IMR-90 (cell line): ENCODE results near the gene CLDN18. TPM values are rescaled to one million over a fixed set of nuclear protein-coding genes. Genes with fewer than 3 reads are reported as not detected.

ENCODE experiments used
- ATAC-seq: fragments of 200-7000 bp; cut with Tn5 transposase; 2 replicates; pipeline ENCODE4 v1.9.1; 2020; ENCODE audit warnings: low read depth, mild to moderate bottlenecking, moderate library complexity
- BruUV-seq: library from RNA; stranded (reverse); fragments of 400-500 nt; replicated peaks from 2 replicates; lab custom pipeline; 2021; lab: Mats Ljungman, UMichigan
- CTCF ChIA-PET: fragments of 300-600 bp; formaldehyde crosslinking; extraction: SDS; loops from one replicate; lab custom pipeline; 2021; ENCODE audit warnings: antibody characterized with exemption; lab: Yijun Ruan, JAX
- POLR2A ChIA-PET: fragments of 300-600 bp; sonication (Branson Sonifier 250); formaldehyde crosslinking; loops from one replicate; lab custom pipeline; 2022; ENCODE audit warnings: antibody characterized with exemption; ENCODE audit not compliant: unreplicated experiment; lab: Charles Lee
- DNase-seq: peaks from one replicate; pipeline ENCODE4 v3.0.0; 2013
- H2AFZ ChIP-seq: replicated peaks from 2 replicates; pipeline ENCODE3; 2013; ENCODE audit warnings: low read length, mild to moderate bottlenecking; ENCODE audit not compliant: poor library complexity
- H2AK5ac ChIP-seq: 2 replicates; pipeline ENCODE4 v1.6.1; 2013; ENCODE audit warnings: low read depth, low read length, inconsistent platforms
- H2AK9ac ChIP-seq: replicated peaks from 2 replicates; pipeline ENCODE3; 2013; ENCODE audit warnings: mild to moderate bottlenecking, low read depth, low read length, moderate library complexity; ENCODE audit not compliant: poor library complexity
- H2BK120ac ChIP-seq: 2 replicates; pipeline ENCODE4 v1.6.1; 2013; ENCODE audit warnings: low read depth, low read length, inconsistent platforms
- H2BK15ac ChIP-seq: 3 replicates; pipeline ENCODE4 v1.6.1; 2013; ENCODE audit warnings: low read depth, low read length, inconsistent platforms
- H2BK20ac ChIP-seq: 2 replicates; pipeline ENCODE4 v1.6.1; 2013; ENCODE audit warnings: low read depth, mild to moderate bottlenecking, inconsistent platforms, low read length, moderate library complexity
- H2BK5ac ChIP-seq: 2 replicates; pipeline ENCODE4 v1.6.1; 2013; ENCODE audit warnings: mild to moderate bottlenecking, low read depth, low read length, inconsistent platforms; ENCODE audit not compliant: poor library complexity, severe bottlenecking
- H3K14ac ChIP-seq: replicated peaks from 2 replicates; pipeline ENCODE4 v1.6.1; 2013; ENCODE audit warnings: low read depth, low read length, inconsistent platforms
- H3K18ac ChIP-seq: 2 replicates; pipeline ENCODE4 v1.6.1; 2013; ENCODE audit warnings: low read depth, low read length, control low read depth
- H3K23ac ChIP-seq: 2 replicates; pipeline ENCODE4 v1.6.1; 2013; ENCODE audit warnings: low read depth, low read length, inconsistent platforms
- H3K27ac ChIP-seq: 2 replicates; pipeline ENCODE4 v1.5.1; 2013; ENCODE audit warnings: mild to moderate bottlenecking, control low read depth, low read length; ENCODE audit not compliant: insufficient read depth
- H3K27me3 ChIP-seq: 2 replicates; pipeline ENCODE4 v1.6.1; 2013; ENCODE audit warnings: low read length; ENCODE audit not compliant: control insufficient read depth, insufficient read depth
- H3K36me3 ChIP-seq: 2 replicates; pipeline ENCODE4 v1.6.1; 2013; ENCODE audit warnings: low read length, mixed read lengths; ENCODE audit not compliant: control insufficient read depth, insufficient read depth
- H3K4ac ChIP-seq: 2 replicates; pipeline ENCODE4 v1.6.1; 2013; ENCODE audit warnings: low read depth, low read length, inconsistent platforms
- H3K4me1 ChIP-seq: 2 replicates; pipeline ENCODE4 v1.6.1; 2013; ENCODE audit warnings: low read length, mixed read lengths; ENCODE audit not compliant: control insufficient read depth, insufficient read depth
- H3K4me2 ChIP-seq: 2 replicates; pipeline ENCODE4 v1.6.1; 2013; ENCODE audit warnings: low read depth, mild to moderate bottlenecking, control low read depth, low read length, moderate library complexity
- H3K4me3 ChIP-seq: 2 replicates; pipeline ENCODE4 v1.5.1; 2013; ENCODE audit warnings: low read depth, mild to moderate bottlenecking, control low read depth, low read length, moderate library complexity; ENCODE audit not compliant: insufficient read depth
- H3K56ac ChIP-seq: 2 replicates; pipeline ENCODE4 v1.6.1; 2013; ENCODE audit warnings: low read length, inconsistent platforms; ENCODE audit not compliant: insufficient read depth; ENCODE audit errors: extremely low read depth
- H3K79me1 ChIP-seq, 2 experiments: 2 replicates each; pipeline ENCODE4 v1.6.1; 2013; ENCODE audit warnings: low read length in 2 of 2, inconsistent platforms in 1 of 2, low read depth in 1 of 2
- H3K9ac ChIP-seq: 2 replicates; pipeline ENCODE4 v1.6.1; 2013; ENCODE audit warnings: low read depth, low read length, control low read depth
- H3K9me1 ChIP-seq: 2 replicates; pipeline ENCODE4 v1.6.1; 2013; ENCODE audit warnings: low read length, inconsistent platforms; ENCODE audit not compliant: insufficient read depth
- H3K9me3 ChIP-seq: 2 replicates; pipeline ENCODE4 v1.6.1; 2013; ENCODE audit warnings: low read length; ENCODE audit not compliant: control insufficient read depth, insufficient read depth
- H4K20me1 ChIP-seq: 2 replicates; pipeline ENCODE4 v1.6.1; 2013; ENCODE audit warnings: low read length, inconsistent platforms; ENCODE audit not compliant: insufficient read depth
- H4K5ac ChIP-seq: 2 replicates; pipeline ENCODE4 v1.6.1; 2013; ENCODE audit warnings: mild to moderate bottlenecking, low read depth, low read length, control low read depth
- H4K8ac ChIP-seq, 2 experiments: 2 replicates each; pipeline ENCODE4 v1.6.1; 2013; ENCODE audit warnings: low read depth in 2 of 2, low read length in 2 of 2, control low read depth in 1 of 2, inconsistent platforms in 1 of 2
- H4K91ac ChIP-seq: 2 replicates; pipeline ENCODE4 v1.6.1; 2013; ENCODE audit warnings: low read depth, low read length, inconsistent platforms; ENCODE audit not compliant: insufficient read depth
- BHLHE40 ChIP-seq: fragments of 150-350 bp; IDR thresholded peaks from 2 replicates; pipeline ENCODE4 v1.6.1; 2016; ENCODE audit warnings: mild to moderate bottlenecking, low read depth, low read length
- CHD1 ChIP-seq: IDR thresholded peaks from 2 replicates; pipeline ENCODE4 v1.6.1; 2012; ENCODE audit warnings: low read depth, low read length, improper control_type of control experiment
- ELK1 ChIP-seq: fragments of 150-350 bp; IDR thresholded peaks from 2 replicates; pipeline ENCODE4 v1.6.1; 2016; ENCODE audit warnings: low read depth, mild to moderate bottlenecking, low read length, moderate library complexity, borderline replicate concordance
- MAFK ChIP-seq: IDR thresholded peaks from 2 replicates; pipeline ENCODE4 v1.6.1; 2012; ENCODE audit warnings: low read depth, low read length, improper control_type of control experiment
- MAZ ChIP-seq: IDR thresholded peaks from 2 replicates; pipeline ENCODE4 v1.6.1; 2012; ENCODE audit warnings: low read depth, mild to moderate bottlenecking, low read length, improper control_type of control experiment, moderate library complexity, borderline replicate concordance
- MXI1 ChIP-seq: IDR thresholded peaks from 2 replicates; pipeline ENCODE4 v1.6.1; 2012; ENCODE audit warnings: low read depth, mild to moderate bottlenecking, low read length, moderate library complexity, borderline replicate concordance
- NFE2L2 ChIP-seq: fragments of 150-350 bp; IDR thresholded peaks from 2 replicates; pipeline ENCODE4 v1.6.1; 2016; ENCODE audit warnings: low read depth, mild to moderate bottlenecking, low read length
- RAD21 ChIP-seq: IDR thresholded peaks from 2 replicates; pipeline ENCODE4 v1.6.1; 2012; ENCODE audit warnings: low read length, improper control_type of control experiment
- RCOR1 ChIP-seq: IDR thresholded peaks from 2 replicates; pipeline ENCODE4 v1.6.1; 2012; ENCODE audit warnings: mild to moderate bottlenecking, low read length, improper control_type of control experiment; ENCODE audit not compliant: insufficient replicate concordance
- RFX5 ChIP-seq: IDR thresholded peaks from 2 replicates; pipeline ENCODE4 v1.8.0; 2012; ENCODE audit warnings: low read depth, mild to moderate bottlenecking, low read length, moderate library complexity
- SMC3 ChIP-seq: fragments of 150-350 bp; IDR thresholded peaks from 2 replicates; pipeline ENCODE4 v1.6.1; 2016; ENCODE audit warnings: low read depth, mild to moderate bottlenecking, antibody characterized with exemption, low read length, moderate library complexity
- USF2 ChIP-seq: fragments of 150-350 bp; IDR thresholded peaks from 2 replicates; pipeline ENCODE4 v1.6.1; 2017; ENCODE audit warnings: mild to moderate bottlenecking, antibody characterized with exemption, low read length, low read depth
- WGBS, 2 experiments: methylation state at CpG; one replicate each; pipeline versions ENCODE4 v1.1.5 to v1.1.7; 2013; ENCODE audit warnings: missing lambda C conversion rate in 2 of 2; ENCODE audit not compliant: insufficient read length in 1 of 2; ENCODE audit errors: extremely low coverage in 2 of 2; 5-methylcytosine and 5-hydroxymethylcytosine counted together
- dilution Hi-C: fragments of 300-500 bp; cut with HindIII; formaldehyde crosslinking; loops from one replicate; pipeline ENCODE4 v1.14.3; 2018; ENCODE audit warnings: low sequenced_read_pairs; ENCODE audit not compliant: unreplicated experiment
- in situ Hi-C: fragments of 300-500 bp; cut with MboI; formaldehyde crosslinking; loops from 3 replicates; pipeline ENCODE4 v1.14.3; 2019; ENCODE audit warnings: low sequenced_read_pairs, inconsistent platforms, mixed read lengths
- intact Hi-C: fragments of 100-400 bp; cut with micrococcal nuclease; formaldehyde crosslinking; loops from 2 replicates; pipeline ENCODE4 v1.10.0; 2022
- polyA plus RNA-seq, 3 experiments: library from polyadenylated mRNA; depleted of rRNA; stranded (reverse); fragments of >200 nt; gene quantifications; 2 replicates each; pipeline ENCODE4 v1.2.3, GENCODE V29; 2012; ENCODE audit warnings: low replicate concordance in 1 of 3
- total RNA-seq: library from RNA; depleted of rRNA; stranded (reverse); fragments of >200 nt; gene quantifications from 2 replicates; pipeline ENCODE4 v1.2.3, GENCODE V29; 2012
- TF ChIP-seq, protein P1 (sequence below): conservative IDR thresholded peaks from 2 replicates; pipeline ENCODE4 v1.5.1; 2012; ENCODE audit warnings: mild to moderate bottlenecking, low read depth, low read length, improper control_type of control experiment

CLDN18 gene
- total and polyA plus RNA-seq, 2 of the 4 experiments (the other 2 are of a cell fraction), result not detected

- DNase-seq (no peak), ATAC-seq (no peak)
- H3K9me3 ChIP-seq, result no peaks in the 10 kb centered on the region
- CTCF ChIA-PET, result interaction anchor here (0.9 to 2.7 kb wide), 3 partner anchors 24 to 52 kb away, joined by 3 to 14 read pairs (median 4); partner anchors contain the start of gene DZIP1L
- H2BK20ac ChIP-seq, result no peak overlapping the region
- H3K4ac ChIP-seq, result peak overlapping the region; percentile 34; the same call in 1 of the 2 replicates
- no peak overlapping the region for H3K23ac ChIP-seq
- no peak overlapping the region for H2AFZ ChIP-seq
- POLR2A ChIA-PET, result no interaction called here
- peaks cover 4% of the 10 kb centered on the region; the same call in 1 of the 2 replicates for H3K9me1 ChIP-seq
- H3K4me3 ChIP-seq, result no peak overlapping the region
- peak overlapping the region in 1 of 2 experiments; percentile 11; a peak in 1 of 4 replicates for H4K8ac ChIP-seq
- H3K4me1 ChIP-seq, result peaks cover 20% of the 10 kb centered on the region
- H2AK5ac ChIP-seq, result no peak overlapping the region
- no peak overlapping the region for H3K9ac ChIP-seq
- peaks cover 46% of the 10 kb centered on the region for H3K36me3 ChIP-seq
- no peak overlapping the region for H3K56ac ChIP-seq
- H4K91ac ChIP-seq, result peak overlapping the region; percentile 5; the same call in 1 of the 2 replicates
- no peak overlapping the region for H3K27ac ChIP-seq
- no CpG with 5 or more reads among the region's 8 CpGs for WGBS, 2 experiments
- peak overlapping the region; percentile 53; the same call in 1 of the 2 replicates for H4K5ac ChIP-seq
- H3K4me2 ChIP-seq, result no peak overlapping the region
- H3K79me1 ChIP-seq, result peaks cover 0 to 24% of the 10 kb centered on the region in 2 experiments; a peak in 3 of 4 replicates
- no peak overlapping the region for H3K14ac ChIP-seq
- TF ChIP-seq MXI1 (no peak), SMC3 (no peak), RFX5 (no peak), NFE2L2 (no peak), MAFK (no peak), RAD21 (no peak), MAZ (no peak), CHD1 (no peak), ELK1 (no peak), RCOR1 (no peak), BHLHE40 (no peak), USF2 (no peak)
- TF ChIP-seq, protein P1, sequence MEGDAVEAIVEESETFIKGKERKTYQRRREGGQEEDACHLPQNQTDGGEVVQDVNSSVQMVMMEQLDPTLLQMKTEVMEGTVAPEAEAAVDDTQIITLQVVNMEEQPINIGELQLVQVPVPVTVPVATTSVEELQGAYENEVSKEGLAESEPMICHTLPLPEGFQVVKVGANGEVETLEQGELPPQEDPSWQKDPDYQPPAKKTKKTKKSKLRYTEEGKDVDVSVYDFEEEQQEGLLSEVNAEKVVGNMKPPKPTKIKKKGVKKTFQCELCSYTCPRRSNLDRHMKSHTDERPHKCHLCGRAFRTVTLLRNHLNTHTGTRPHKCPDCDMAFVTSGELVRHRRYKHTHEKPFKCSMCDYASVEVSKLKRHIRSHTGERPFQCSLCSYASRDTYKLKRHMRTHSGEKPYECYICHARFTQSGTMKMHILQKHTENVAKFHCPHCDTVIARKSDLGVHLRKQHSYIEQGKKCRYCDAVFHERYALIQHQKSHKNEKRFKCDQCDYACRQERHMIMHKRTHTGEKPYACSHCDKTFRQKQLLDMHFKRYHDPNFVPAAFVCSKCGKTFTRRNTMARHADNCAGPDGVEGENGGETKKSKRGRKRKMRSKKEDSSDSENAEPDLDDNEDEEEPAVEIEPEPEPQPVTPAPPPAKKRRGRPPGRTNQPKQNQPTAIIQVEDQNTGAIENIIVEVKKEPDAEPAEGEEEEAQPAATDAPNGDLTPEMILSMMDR, result no peak
- H2AK9ac ChIP-seq, result no peak overlapping the region
- no peak overlapping the region for H2BK15ac ChIP-seq
- dilution Hi-C loops (no loop called here), in situ Hi-C loops (loop anchor here (5.0 to 10.0 kb wide), 2 partner anchors 51 to 858 kb away; partner anchors contain the start of gene DZIP1L), intact Hi-C loops (loop anchor here (5.0 to 10.0 kb wide), 3 partner anchors 178 to 361 kb away; partner anchors contain the start of gene MRAS)
- no peaks in the 10 kb centered on the region for H3K27me3 ChIP-seq
- peak overlapping the region; percentile 51 for H2BK5ac ChIP-seq
- H4K20me1 ChIP-seq, result peaks cover 11% of the 10 kb centered on the region; the same call in 1 of the 2 replicates
- no TSS peak for BruUV-seq
- peak overlapping the region; percentile 45 for H2BK120ac ChIP-seq
- H3K18ac ChIP-seq, result peak overlapping the region; percentile 46; the same call in 1 of the 2 replicates
These were observed 56.4 kb downstream of the CLDN18 start for GRCh38 chr3:138066383-138066782.
